DMS79 (cell line): ENCODE data around the gene CCDC194.
A peak's percentile ranks its signal among the peaks of the same experiment; 100 is the strongest.
"Not testable (repeated sequence)": the region's sequence is repeated elsewhere in the genome, so short reads cannot be mapped to it uniquely, and the experiment has no call there.

ENCODE experiments used
- DNase-seq: peaks from one replicate; lab custom pipeline; 2025; lab: John Stamatoyannopoulos, UW

CCDC194 gene

GRCh38 chr19:17376935-17377600, 16.9 kb downstream of the CCDC194 start, which contains the start of gene PLVAP:
Gene PLVAP, minus strand, starts transcription at chr19:17377342. Its CDS starts 54 bp downstream, at chr19:17377288.
- DNase-seq, result no peak

GRCh38 chr19:17370026-17370587, 23.9 kb downstream of the CCDC194 start:
- DNase-seq, result no peak

DNA sequence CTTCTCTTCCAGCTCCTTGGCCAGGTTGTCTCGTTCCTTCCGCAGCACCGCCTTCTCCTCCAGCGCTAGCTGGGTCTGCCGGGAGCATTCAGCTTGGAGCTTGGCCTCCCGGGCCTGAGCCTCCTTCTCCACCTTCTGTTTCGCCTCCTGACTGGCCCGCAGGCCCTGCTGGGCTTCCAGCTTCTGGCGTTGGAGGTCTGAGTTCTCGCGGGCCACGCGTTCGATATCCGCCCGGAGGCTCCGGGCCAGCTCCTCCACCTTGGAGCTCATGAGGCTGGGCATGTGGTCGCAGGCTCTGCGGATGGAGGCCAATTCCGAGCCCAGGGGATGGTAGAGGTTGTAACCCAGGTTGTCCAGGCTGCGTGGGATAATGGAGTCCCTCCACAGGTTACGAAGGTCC, 28.6 kb downstream of the CCDC194 start:
- DNase-seq, result no peak

GRCh38 chr19:17363852-17364605, 30.0 kb downstream of the CCDC194 start:
- DNase-seq, result not testable (repeated sequence)

DNA sequence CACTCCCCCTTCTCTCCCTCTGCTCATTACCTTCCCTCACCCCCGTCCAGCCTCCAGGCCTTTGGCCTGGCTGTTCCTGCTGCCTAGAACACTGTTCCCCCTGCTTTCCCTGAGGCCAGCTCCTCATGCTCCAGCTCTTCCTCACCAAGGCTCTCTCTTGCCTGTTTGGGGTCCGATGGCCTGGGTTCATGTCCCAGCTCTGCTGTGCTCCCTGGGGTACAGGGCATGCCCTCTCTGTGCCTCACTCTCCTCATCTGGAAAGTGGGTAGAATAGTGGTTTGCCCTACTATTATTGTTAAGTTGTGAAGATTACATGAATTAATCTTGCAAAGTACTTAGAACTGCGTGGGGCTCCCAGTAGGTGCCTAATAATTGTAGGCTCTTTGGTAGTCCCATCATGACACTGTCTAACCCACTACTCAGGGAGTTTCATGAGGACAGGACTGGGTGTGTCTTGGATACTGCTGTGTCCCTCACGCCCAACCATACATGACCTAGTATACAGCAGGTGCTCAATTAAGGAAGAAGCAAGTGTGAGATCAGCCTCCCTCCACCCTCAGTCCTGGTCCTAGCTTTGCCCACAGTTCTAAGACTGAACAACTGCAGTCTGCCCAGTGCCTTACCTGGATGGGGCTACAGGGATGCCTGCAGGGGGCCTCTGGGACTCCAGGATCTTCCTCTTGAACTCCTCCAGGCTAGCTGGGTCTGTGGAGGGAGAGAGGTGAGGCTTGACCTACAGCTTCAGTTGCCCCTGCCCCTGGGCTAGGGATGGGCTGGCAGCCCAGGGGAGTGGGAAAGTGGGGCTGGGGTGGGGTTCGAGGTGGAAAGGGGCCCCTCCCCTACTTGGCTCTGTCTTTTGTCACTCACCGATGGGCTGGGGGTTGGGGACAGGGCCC, 33.8 kb downstream of the CCDC194 start:
- no peak for DNase-seq

DNA sequence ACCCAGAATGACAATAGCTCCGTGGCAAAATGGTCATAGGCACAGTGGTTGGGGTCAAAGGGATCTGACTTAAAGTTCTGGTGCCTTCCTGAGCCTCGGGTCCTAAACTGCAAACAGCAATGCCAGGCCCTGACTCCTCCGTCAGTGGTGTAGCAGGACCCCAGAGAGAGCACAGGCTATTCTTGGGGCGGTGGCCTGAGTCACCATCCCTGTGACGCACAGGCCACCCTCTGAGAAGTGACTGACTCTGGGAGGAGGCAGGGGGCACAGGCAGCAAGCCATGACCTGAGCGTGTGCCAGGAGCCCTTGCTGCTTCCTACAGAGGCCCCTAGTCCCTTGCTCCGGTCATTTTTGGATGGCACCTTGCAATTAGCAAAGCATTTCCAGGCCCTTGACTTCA, 35.6 kb downstream of the CCDC194 start:
- DNase-seq, result no peak

- DNase-seq, result no peak
Observed at GRCh38 chr19:17357724-17358123, 36.3 kb downstream of the CCDC194 start.

GRCh38 chr19:17357078-17357666, 36.8 kb downstream of the CCDC194 start:
- no peak for DNase-seq

- no peak for DNase-seq
Observed at GRCh38 chr19:17353386-17353785, 40.6 kb downstream of the CCDC194 start.

- DNase-seq, result no peak
Observed at GRCh38 chr19:17352608-17353280, 41.3 kb downstream of the CCDC194 start.

DNA sequence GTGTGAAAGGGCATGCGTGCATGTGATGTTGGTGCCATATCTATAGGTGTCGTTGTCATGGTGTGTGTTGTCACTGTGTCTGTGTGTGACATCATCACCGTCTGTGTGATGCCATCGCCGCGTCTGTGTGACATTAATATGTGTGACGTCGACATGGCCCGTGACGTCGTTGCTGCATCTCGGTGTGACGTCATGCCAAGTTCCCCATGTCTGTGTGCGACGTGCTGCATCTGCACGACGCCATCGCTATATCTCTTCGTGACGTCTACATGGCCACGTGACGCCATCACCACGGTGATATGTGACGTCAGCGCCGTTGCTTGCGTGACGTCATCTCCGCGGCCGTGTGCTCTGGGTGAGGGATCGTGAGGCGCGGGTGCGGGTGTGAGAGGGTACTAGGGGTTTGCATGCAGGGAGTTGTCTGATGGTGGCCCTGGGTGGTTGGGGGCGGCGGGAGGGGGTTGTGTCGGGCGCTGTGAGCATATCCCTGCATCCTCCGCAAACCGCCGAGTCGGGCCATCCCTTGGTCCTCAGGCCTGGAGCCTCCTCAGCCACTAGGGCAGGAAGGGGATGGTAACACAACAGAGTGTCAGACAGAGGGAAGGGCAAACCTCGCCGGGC, 42.1 kb downstream of the CCDC194 start:
- no peak for DNase-seq

DNA sequence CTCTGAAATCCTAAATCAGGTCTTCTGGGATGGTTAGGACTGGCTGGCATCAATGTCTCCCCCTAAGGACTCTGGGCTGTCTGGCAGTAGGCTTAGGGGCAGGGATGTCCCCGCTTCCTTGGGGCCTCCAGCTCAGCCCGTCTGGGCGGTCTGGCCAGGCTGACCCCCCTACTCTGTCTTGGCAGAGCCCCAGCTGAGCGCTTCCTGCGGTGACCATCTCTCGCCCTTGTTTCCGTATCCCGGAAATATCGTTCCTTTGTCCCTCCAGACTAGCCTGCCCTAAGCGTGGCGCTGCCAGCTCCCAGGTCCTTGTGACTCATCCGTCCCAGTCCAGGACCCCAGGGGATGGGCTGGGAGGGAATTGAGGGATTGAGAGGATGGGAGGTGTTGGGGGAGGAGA, 45.3 kb downstream of the CCDC194 start:
- peak; percentile 17 for DNase-seq

- DNase-seq, result no peak
Observed at GRCh38 chr19:17347877-17348276, 46.1 kb downstream of the CCDC194 start.

DNA sequence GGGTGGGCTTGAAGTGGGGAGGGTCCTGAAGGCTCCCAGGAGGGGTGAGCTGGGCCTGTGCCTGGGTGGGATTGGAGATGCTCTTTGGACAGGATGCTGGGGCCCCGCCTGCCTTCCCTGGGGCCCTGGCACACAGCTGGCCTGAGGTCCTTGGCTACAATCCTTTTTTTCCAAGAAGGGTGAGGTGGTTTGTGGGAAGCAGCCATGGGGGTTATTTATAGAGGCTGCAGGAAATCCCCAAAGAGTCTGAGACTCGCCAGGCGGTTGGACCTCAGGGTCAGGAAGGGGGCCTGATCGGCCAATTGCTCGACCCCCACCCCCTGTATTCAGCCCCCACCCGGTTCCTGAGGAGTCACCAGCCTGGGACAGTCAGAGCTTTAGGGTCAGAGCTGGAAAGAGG, 46.6 kb downstream of the CCDC194 start:
- no peak for DNase-seq

DNA sequence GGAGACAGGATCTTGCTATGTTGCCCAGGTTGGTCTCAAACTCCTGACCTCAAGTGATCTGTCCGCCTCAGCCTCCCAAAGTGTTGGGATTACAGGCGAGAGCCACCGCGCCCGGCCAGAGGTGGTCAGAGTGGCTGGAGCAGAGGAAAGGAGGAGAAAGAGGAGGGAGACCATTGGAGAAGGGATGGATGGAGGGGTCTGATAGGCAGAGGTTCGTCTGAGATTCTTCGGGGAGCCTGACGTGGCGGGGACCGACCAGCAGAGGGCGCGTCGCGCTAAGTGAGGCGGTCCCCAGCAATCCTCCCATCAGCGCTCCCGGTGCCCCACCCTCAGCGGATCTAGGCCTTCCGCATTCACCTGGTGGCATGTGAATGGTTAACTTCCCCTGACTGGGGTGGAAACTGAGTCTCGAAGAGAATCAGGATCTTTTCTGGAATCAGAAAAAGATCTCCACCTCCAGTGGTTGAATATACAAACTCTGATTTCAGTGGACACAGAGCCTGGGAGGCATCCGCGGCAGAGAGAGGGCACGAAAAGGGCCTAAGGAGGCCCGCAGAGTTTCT, 47.8 kb downstream of the CCDC194 start:
- DNase-seq, result no peak

- no peak for DNase-seq
Observed at GRCh38 chr19:17341845-17342244, 52.2 kb downstream of the CCDC194 start.

- no peak for DNase-seq
Observed at GRCh38 chr19:17341386-17341785, 52.6 kb downstream of the CCDC194 start.

DNA sequence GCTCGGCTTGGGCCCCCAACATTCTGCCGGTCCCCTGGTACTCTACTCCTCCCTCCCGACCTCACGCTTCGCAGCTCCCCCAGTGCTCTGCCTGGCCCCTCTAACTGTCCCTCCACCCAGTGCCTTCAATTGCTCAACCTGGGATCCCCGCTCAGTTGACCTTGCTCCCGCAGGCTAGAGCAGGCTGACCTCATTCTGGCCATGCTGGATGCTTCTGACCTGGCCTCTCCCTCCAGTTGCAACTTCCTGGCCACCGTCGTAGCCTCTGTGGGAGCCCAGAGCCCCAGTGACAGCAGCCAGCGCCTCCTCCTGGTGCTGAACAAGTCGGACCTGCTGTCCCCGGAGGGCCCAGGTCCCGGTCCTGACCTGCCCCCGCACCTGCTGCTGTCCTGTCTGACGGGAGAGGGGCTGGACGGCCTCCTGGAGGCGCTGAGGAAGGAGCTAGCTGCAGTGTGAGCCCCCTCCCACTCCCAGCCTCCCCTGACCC, 53.1 kb downstream of the CCDC194 start:
- DNase-seq, result no peak
